UCSD-AML1 (cell line): Measurements from ENCODE around the gene SPAST.
"Not testable (repeated sequence)": the region's sequence is repeated elsewhere in the genome, so short reads cannot be mapped to it uniquely, and the experiment has no call there.

ENCODE experiments used
- DNase-seq: peaks from one replicate; lab custom pipeline; 2025; ENCODE audit not compliant: unreplicated experiment; lab: John Stamatoyannopoulos, UW

The SPAST gene

DNA sequence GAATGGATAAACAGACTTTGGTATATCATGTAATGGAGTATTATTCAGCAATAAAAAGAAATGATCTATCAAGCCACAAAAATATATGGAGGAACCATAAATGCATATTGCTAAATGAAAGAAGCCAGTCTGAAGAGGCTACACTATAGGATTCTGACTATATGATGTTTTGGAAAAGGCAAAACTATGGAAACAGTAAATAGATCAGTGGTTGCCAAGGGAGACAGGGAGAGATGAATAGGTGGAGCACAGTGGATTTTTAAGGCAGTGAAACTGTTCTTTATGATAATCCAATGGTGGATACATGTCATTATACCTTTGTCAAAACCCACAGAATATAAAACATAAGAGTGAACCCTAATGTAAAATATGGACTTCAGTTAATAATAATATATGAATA is 61.3 kb downstream of the SPAST start:
- DNase-seq, result no peak

GRCh38 chr2:32128636-32129035 is 65.3 kb downstream of the SPAST start:
- DNase-seq, result no peak

DNA sequence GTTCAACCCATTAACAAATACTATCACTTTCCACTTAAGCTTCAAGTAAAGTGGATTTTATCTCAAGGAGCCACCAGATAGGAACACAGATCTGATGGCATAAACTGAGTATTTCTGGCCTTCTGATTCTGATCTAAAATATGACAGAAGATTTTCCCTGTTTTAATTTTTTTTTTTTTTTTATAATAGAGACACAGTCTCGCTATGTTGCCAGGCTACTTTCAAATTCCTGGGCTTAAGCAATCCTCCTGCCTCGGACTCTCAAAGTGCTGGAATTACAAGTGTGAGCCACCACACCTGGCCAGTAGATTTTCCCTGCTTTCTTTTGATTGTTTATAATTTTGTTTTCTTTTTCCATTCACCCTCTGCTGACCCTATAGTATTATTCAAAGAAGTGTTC is 65.7 kb downstream of the SPAST start:
- no peak for DNase-seq

- no peak for DNase-seq
Observed at GRCh38 chr2:32135409-32135808, 72.1 kb downstream of the SPAST start.

DNA sequence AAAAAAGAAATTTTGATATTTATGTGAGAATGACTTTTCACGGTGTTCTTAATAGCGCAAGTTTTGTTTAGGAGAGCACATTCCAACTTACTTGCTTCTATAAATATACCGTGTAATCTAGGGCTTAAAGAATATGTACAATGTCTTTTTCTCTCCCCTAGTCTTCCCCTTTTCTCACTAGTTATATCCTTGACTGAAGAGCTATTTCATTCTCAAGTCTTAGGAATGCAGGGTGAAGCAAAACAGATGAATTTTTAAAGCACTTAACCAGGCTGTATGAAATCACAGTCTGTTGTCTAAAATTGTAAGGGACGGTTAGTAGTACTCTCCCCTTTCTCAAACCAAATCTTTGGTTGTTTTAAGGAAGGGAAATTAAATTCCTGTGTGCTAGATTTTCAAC is 72.7 kb downstream of the SPAST start:
- DNase-seq, result no peak

DNA sequence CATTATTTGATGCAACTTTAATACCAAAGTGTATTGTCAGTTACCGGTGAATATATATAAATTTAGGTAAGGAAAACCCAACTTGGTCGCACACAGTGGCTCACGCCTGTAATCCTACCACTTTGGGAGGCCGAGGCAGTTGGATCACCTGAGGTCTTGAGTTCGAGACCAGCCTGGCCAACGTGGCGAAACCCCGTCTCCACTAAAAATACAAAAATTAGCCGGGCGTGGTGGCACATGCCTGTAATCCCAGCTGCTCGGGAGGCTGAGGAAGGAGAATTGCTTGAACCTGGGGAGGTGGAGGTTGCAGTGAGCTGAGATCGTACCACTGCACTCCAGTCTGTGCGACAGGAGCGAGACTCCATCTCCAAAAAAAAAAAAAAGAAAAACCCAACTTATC is 88.2 kb downstream of the SPAST start:
- not testable (repeated sequence) for DNase-seq

GRCh38 chr2:32159678-32160077 is 96.3 kb downstream of the SPAST start:
- no peak for DNase-seq

DNA sequence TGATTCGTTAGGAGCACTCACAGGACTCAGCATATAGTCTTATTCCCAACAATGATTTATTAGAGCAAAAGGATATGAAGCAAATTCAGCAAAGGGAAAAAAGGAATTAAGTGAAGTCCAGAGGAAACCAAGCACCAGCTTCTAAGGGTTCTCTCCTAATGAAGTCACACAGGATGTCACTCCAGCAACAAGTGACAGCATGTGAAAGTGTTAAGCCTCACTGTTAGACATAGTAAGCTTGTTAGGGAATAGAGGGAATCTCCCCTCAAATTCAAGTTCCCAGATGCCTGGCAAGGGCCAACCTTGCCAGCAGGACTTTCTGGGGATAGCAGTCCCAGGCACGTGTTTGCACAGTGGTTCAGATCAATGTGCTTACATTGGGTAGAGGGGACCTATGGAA is 97.9 kb downstream of the SPAST start:
- DNase-seq, result no peak

DNA sequence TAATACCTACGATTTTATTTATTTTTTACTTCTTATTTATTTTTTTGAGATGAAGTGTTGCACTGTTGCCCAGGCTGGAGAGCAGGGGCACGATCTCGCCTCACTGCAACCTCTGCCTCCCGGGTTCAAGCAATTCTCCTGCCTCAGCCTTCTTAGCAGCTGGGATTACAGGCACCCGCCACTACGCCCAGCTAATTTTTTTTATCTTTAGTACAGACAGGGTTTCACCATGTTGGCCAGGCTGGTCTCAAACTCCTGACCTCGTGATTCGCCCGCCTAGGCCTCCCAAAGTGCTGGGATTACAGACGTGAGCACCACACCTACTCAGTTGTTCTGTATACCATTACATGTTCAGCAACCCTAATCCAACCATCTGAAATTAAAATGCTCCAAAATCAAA is 100.9 kb downstream of the SPAST start:
- not testable (repeated sequence) for DNase-seq

- not testable (repeated sequence) for DNase-seq
Observed at GRCh38 chr2:32165027-32165347, 101.6 kb downstream of the SPAST start.

DNA sequence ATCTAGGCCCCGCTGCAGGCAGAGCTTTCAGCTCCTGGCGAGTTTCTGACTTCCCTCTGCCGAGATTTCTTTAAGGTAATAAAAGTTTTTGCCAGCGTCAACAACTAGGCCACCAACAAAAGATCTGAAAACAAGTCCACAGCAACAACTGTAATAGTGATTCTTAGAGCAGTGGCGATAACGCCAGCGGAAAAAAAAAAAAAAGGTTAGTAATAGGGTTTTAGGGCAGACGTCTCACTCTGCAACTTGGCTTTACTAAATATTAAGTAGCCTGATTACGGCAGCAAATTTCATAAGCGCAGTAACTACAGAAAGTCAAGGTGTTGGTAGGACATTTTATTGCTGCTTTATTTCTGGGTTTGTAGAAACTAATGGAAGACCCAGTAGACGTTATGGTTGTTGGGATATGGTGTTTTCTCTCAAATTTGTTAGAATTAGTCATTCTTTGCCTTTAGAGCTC is 102.8 kb downstream of the SPAST start:
- no peak for DNase-seq

DNA sequence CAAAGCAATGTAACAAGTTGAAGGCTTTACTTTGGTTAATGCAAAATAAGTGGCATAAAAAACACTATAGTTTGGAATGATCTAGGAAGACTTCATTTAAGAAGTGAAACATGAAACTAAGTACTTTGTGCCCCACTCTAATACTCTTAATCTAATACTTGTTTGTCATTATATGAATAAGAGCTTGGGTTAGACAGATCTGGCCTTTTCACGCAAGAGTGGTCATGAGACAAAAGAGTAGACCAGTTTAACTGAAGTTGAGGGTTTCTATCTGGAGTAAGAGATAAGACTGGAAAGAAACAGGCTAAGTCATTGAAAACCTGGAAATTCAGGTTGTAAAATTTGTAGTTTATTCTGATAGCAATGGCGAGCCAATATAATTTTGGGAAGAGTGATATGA is 105.2 kb downstream of the SPAST start:
- no peak for DNase-seq

DNA sequence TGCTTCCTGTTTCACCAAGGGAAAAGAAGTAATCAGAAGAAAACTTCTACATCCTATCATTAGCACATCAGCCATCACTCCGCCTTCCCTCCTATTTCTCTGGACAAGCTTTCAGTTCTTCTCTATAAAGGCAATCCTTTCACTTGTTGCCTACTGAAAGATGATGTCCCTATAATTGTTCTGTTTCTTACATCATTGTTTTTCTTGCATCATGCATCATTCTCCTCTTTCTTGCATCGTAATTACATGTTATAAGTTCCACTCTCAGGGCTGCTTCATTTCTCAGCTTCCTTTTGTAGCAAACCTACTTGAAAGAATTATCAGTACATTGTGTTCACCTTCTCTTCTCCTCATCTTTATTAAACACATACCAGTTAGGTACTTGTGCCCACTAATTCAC is 109.5 kb downstream of the SPAST start:
- no peak for DNase-seq

DNA sequence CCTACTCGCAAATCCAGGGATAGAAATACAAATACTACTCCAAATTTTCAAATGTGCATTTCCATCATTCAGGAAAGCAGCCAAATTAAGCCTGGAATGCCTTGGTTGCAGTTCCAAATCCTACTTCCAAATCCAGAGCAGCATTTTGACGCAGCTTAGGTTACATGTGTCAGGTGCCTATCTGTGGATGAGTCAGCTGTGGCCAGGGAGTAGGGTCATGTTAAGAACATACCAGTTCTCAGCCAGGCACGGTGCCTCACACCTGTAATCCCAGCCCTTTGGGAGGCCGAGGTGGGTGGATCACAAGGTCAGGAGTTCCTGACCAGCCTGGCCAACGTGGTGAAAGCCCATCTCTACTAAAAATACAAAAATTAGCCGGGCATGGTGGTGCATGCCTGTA is 119.3 kb downstream of the SPAST start:
- no peak for DNase-seq

DNA sequence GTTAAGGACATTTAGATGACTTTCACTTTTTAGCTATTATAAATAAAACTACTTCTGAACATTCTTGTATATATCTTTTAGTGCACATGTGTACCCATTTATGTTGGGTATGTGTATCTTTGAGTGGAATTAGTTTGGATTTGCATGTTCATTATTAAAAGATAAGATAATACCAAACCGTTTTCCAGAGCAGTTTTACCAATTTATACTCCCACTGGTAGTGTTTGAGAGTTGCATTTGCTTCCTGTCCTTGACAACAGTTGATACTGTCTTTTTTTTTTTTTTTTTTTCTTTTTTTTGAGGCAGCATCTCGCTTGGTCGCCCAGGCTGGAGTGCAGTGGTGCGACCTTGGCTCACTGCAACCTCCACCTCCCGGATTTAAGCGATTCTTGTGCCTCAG is 125.7 kb downstream of the SPAST start:
- DNase-seq, result no peak

GRCh38 chr2:32192418-32192817 is 129.1 kb downstream of the SPAST start:
- DNase-seq, result no peak

GRCh38 chr2:32200814-32201213 is 137.5 kb downstream of the SPAST start:
- no peak for DNase-seq

GRCh38 chr2:32203428-32203827 is 140.1 kb downstream of the SPAST start:
- not testable (repeated sequence) for DNase-seq
